Stimulated activated CD8-positive, alpha-beta memory T cell treated with anti-CD3 and anti-CD28 coated beads, Interleukin-7, amount 100 ng/mL, for 24 hours (primary cell): ENCODE measurements around the gene COX10.
"Not testable (repeated sequence)": the region's sequence is repeated elsewhere in the genome, so short reads cannot be mapped to it uniquely, and the experiment has no call there.

Source experiments
- DNase-seq: peaks from one replicate; pipeline ENCODE4 v3.0.0-alpha.2; 2020; ENCODE audit warnings: low read depth

The COX10 gene

DNA sequence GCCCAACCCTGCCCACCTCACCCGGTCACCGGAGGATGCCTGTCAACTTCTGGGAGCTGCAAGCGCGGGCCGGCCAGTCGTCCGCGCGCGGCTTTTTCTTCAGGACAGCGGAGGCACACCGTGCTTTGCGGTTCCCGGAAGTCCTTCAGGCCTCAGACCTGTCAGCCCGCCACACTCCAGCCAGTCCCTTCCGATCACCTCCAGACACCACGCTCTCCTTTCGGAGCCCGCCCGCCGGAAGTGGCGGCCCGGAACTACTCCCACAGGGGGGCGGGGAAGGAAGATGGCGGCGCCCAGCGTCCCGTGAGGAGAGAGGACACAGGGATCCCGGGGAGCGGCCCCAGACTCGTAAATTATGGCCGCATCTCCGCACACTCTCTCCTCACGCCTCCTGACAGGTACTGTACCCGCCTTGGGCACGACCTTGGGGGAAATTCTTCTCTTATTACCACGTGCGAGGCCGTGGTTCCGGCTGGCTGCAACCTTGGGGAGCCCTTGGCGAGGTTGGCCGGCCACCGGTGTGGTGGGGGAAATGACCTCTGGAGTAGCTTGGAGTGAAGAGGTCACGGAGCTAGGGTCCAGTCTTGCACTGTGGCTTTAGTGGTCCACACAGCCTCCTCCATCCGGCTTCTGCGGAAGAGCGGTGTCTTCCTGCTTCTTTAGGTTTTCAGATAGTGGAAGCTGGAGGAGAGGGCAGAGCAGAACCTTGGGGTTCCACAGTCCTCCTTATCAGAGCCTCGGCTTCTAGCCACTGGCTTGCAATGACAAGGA lies at the start of gene COX10:
COX10 (plus strand) TSS at position 254 of the 771 bp plus-strand sequence; CDS start at position 356, 102 bp downstream.
- DNase-seq: peak; percentile 75

DNA sequence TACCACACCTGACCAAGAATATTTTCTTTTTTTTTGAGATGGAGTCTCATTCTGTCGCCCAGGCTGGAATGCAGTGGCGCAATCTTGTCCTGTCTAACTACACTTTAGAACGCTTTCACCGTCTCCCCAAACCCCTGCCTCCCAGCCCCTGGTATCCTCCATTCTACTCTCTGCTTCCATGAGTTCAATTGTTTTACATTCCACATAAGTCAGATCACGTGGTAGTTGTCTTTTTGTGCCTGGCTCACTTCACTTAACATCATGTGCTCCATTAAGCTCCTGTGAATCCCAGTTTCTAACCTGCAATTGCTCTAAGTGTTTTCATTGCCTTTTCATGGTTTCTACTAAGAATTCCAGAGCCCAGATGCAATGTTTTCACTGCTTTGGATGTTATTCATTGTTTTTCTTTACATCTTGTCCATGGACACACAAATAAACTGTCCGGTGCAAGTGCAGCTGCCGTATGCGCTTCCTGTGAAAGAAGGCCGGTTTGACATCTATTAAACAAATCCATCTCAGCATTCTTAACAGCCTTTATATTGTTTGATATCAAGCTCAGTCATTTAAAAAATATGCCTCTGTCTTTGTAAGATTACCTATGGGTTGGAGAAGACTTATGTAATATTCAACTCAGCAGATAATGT lies 47.5 kb upstream of the COX10 start:
- DNase-seq: not testable (repeated sequence)

DNA sequence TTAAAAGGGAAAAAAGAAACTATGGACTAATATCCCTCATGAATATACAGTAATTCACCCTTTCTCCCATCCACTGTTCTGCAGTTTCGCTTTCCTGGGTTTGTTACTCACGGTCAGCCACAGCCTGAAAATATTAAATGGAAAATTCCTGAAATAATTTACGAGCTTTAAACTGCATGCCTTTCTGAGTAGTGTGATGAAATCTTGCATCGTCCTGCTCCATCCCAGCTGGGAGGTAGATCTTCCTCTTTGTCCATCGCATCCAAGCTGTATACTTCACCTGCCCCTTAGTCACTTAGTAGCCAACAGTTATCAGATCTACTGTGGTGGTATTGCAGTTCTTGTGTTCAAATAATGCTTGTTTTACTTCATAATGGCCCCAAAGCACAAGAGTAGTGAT lies 39.5 kb upstream of the COX10 start:
- DNase-seq: not testable (repeated sequence)

DNA sequence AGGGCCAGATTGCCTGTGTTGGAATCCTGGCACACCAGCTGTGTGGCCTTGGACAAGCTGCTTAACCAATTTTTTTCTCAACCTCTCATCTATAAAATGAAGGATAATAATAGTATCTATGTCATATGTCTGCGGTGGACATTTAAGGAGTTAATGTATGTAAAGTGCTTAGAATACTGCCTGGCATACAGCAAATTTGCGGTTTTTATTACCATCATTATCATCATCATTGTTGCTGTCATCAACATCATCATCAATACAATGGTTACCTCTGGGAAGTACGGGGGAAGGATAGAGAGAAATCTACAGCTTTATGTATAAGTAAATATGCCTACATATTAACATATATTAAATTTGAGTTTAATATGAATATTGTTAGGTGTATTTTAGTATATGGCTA lies 37.1 kb upstream of the COX10 start:
- no peak for DNase-seq

DNA sequence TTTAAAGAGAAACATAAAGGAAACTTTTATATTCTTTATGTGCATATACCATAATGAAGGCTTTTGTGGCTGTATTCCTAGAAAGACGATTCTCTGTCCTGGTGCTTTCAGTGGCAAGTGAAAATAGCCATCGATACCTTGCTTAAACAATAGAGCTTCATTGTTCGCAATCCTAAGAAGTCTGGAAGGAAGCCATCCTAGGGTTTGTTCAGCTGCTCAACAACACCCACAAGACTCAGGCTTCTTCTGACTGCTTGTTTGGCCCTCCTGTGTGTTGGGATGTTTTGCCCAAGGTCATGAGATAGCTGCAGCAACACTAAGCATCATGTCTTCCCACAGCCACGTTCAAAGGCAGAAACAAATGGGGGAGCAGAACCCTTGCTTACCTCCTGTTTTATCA lies 36.1 kb upstream of the COX10 start:
- no peak for DNase-seq

DNA sequence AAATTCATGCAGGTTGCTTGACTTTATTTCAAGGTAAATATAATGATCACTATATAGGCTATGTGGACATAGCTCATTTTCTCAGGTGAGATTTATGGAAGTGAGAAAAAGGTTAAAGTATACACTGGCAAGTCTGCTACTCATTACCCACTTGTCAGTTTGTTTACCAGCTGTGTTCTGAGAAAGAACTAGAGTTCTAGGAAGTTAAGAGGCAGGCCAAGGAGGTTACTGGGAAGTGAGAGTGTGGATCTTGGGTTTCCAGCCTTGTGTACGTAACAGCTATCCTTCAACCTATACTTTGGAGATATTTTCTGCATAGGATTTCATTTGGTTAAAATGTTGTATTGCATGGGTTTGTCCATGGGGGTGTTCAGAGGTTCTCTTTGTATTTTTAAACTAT lies 31.9 kb upstream of the COX10 start:
- no peak for DNase-seq

DNA sequence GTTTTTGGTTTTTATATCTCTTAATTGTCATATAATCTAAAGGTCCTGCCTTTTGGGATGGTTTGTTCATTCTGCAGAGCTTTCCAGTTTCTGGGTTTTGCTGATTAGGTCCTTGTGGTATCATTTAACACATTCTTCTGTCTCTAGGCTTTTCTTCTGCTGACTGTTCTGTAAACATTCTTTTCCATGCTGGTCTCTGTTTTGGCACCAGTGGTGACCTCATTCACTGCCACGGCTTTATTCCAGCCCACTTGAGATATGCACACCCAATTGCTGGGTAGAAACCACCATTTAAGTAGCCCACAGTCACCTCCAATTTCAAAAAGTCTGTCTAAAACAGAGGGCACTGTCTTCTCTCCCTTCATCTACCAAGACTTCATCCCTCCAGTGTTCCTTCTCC lies 31.1 kb upstream of the COX10 start:
- DNase-seq: no peak

DNA sequence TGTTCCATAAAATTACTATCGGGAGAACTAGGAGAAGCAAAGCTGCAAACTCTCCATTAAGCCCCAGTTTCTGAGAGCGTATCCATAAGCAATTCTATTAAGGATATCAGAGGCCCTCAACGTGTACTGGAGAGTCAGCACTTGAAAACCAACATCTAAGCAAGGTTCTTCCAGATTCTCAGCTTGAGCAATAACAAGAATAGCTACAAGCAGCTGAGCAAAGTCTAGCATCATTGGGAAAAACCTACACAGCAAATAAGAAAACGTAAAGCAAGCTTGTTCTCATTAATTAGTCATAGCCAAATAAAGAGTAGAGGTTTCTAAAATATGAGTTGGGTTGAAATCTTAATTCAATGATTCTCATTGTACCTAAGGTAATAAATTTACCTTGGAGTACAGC lies 26.9 kb upstream of the COX10 start:
- no peak for DNase-seq

DNA sequence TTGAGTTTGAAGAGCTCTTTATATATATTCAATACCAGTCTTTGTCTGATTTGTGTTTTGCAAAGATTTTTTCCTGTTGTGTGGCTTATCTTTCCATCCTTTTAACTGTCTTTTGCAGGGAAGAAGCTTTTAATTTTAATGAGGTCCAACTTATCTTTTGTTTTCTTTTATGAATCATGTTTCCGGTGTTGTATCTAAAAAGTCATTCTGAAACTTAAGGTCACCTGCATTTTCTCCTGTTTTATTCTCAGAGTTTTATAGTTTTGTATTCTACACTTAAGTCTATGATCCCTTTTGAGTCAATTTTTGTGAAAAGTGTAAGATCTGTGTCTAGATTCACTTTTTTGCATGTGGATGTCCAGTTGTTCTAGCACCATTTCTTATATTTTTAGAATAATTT lies 24.6 kb upstream of the COX10 start:
- DNase-seq: no peak

DNA sequence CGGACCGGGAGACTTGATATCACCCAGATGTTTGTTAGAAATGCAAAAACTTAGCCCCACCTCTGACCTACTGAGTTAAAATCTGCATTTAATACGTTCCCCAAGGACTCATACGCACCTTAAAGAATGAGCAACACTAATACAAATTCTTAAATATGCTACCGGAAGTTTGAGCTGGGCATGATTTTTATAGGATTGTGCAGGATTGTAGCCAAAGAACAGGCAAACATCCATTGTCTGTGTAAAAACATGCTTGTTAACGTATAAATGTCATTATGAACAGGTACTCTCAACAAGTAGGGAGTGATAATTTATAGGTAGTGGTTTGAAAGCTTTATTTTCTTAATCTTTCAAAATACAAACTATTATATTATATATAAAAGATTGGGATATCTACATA lies 22.3 kb upstream of the COX10 start:
- no peak for DNase-seq

DNA sequence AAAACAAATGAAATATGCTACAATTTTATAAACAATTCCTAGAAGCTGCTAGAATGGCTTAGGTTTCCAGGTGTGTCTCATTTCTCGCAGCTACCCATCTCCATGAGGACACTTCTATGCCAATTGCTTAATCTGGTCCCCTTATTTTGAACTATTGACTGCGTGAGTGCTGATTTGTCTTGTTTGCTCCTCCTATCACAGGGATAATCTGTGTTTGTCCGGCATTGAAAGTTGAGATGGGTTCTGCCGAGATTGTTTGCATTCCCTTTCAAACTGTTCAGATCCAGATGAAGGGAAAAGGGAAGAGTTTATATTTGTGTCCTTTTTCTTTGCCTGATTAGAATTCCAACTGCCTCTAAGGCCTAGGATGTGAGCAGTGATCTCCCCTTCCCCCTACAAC lies 21.7 kb upstream of the COX10 start:
- no peak for DNase-seq

DNA sequence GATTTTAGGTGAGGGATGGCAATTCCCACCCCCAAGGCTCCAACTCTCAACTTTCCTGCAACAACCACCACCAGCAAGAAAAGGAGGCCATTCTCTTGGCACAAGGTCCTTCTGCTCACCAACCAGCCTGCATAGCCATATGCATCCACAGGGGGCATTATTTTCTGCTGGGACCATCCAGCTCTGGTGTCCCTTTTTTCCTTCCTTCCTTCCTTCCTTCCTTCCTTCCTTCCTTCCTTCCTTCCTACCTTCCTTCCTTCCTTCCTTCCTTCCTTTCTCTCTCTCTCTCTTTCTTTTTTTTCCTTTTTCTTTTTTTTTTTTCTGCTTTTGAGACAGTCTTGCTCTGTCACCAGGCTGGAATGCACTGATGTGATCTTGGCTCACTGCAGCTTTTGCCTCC lies 21.1 kb upstream of the COX10 start:
- no peak for DNase-seq

DNA sequence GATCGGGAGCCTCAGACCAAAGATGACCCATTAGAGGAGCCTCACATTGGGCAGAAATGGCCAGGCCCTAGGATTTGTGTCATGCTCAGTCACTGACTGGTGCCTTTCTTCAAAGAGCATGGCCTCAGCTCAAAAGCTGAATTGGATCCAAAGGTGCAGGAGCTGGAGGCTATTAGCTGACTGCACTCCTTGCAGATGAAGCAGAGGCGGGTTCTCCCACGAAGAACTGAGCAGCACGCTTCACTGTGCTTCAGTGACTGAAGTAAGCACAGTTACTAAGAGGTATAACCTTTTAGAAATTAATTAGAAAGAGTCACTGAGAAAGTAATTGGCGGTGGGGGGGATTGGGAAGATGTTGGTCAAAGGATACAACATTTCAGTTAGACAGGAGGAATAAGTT lies 18.7 kb upstream of the COX10 start:
- DNase-seq: no peak

DNA sequence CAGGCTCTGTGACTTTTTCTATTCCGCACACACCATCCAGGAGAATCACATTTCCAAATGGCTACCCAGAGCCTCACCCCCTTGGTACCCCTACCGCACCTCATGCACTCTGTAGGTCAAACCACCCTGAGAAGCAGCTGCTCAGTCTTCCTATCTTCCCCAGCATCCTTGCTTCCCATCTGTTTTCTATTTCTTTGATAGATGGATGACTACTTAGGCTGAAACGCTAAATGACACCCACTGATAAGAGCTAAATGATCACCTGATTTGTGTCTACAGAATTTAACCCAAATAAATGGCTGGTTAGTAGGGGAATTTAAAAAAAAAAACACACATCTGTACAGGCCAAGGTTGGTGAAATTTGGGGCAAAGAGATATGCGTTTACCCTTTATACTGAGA lies 17.6 kb upstream of the COX10 start:
- no peak for DNase-seq

DNA sequence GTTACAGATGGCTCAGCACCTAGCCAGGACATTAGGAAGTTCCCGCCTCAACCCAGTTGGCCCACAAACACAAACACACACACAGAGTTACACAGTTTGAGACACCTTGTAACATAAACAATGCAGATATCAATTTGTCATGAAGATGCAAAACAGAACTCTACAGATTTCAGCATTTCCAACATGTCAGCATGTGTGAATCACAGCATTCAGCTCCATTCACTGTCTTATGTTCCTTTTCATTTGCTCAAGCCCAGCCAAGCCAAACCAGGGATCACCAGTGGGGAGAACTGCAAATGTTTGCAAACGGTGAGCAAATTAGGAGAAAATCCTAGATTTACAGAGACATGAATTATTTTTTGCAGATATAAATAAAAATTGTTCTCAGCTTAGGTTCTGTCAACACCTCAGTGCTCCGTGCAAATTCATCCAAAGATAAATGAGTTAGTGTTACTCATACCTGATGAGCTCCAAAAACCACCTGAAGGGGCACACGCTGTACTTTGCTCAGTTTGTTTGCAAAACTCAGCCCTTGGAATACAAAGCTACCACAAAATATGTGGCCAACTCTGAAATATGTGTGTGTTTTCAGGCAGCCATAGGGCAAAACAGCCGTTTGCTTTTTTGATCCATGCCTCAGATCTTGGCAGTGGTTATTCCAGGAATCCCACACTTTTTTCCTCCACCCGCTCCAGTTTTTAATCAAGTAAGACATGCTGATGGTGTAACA lies 16.3 kb upstream of the COX10 start:
- no peak for DNase-seq

DNA sequence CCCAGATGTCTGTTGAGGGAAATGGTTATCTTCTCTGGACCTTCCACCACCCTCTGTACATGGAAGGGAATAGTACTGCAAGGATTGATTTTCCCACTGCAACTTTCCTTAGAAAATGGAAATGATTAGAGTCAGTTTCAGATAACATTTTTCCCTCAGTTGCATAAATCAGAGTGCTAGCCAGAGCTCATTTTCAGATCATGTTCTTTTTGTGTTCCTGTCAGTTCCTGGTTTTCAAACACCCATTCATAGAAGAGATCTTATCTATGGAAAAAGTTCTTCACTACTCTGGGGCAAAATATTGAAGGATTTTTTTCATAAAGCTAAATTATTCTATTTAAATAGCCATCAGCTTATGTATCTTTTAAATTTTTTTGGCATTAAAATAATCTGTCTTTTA lies 11.7 kb upstream of the COX10 start:
- no peak for DNase-seq

DNA sequence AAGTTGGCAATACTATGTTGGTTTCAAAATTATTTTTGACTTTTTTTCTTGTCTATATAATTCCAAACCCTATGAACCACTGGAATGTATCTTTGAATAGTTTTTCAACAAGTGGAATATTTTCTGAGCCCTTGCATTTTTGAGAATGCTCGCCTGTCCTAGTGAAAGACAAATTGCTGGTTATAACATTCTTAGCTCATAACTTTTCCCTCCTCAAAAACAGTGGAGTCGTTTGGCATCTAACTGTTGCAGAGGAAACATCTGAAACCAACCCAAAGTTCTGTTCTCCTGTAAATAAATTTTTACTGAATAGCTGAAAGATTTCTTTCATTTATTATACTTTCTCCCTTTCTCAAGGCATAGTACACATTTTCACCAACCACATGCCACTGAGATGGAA lies 11.3 kb upstream of the COX10 start:
- DNase-seq: no peak

DNA sequence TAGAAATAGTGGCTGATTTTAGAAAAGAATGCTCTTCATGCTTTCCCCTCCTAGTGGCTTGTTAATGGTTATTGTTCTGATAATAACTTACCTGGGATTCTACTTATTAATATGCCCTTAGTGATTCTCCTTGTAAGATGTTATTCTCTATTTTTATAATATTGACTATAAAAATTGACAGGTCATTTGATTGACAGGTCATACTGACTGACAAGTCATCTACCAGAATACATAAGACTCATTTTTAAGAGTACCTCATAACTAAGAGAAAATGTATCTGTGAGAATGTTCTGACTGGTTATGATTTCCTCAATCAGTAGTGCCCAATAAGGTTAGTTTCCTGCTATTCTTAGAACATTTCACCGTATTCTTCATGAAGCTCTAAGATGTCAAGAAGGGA lies 8.6 kb upstream of the COX10 start:
- DNase-seq: no peak

DNA sequence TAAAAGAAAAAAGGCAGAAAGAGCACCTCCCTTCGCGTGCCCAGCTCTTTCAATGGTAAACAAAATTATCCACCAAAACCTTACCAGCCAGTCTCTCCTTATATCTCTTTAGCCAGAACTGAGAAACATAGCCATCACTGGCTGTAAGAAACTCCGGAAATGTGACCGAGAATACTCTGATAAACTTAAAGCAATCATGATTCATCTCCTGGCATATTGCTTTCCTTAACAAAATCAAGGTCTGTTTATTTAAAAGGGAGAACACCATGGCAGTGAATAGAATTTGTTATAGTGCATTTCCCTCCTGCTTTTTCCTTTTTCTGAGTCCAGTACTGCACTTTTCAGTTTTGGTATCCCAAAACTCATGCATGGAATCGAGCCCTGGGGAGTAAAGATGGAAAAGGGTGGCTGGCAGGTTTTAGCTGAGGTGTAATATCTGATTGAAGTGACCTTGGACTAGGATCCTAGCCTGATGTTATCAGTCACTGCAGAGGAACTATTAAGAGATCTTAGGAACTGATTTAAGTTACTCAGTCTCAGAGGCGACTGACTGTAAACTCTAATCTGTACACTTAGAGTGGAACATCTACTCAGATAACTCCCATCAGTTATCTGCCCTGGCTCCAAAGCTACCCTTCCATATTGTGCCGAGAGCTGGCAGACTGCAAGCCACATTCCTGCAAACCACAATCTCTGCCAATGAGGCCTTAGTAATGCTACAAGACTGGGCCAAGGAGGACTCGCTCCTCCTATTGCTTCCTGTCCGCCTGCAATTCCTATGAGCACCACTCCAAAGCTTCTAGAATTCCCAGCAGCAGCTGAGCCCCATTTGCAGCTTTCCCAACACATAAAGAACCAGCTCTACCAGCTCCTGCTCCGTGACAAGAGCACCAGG lies 7.4 kb upstream of the COX10 start:
- DNase-seq: no peak

DNA sequence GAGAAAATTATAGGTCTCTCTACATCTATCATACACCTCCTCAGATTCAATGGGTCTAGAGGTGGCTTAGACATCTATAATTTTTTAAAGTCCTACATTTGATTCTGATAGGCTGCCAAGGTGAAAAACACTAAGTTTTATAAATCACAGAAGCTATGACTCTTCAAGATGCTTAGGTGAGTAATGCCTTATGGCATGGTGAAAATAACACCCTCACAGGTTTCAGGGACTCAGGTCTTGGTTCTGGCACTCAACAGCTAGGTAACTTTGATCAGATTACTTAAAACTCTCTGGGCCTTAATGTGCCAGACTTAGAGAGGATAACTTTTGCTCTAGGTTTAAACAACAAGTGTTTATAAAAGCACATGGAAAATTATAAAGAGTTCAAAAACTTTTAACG lies 2.0 kb upstream of the COX10 start:
- no peak for DNase-seq

DNA sequence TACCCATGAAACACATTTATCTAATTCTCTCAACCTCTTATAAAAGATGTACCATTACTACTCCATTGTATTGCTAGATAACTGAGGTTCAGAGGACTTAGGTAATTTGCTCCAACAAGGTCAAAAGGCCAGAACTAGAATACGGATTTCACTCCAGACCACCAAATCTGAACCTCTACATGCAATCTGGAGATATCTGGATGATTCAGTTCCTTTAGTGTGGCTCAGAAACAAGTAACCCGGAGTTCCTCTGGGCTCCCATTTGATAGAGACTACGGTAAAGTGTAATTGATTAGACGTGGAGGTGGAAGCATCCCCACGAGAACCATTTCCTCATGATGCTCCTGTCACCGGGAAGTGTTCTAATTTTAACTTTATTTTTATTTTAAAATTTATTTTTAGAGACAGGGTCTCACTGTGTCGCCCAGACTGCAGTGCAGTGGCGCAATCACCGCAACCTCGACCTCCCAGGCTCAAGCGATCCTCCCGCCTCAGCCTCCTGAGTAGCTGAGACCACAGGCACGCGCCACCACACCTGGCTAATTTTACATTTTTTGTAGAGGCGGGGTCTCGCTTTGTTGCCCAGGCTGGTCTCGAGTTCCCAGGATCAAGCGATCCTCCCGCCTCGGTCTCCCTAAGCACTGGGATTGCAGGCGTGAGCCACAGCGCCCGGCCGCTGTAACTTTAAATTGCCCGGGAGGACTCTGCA lies 608 bp upstream of the COX10 start:
- no peak for DNase-seq
